Bone marrow (tissue), 2 donors: Measurements from ENCODE around the gene TIMP1.

ENCODE experiments used
- DNase-seq, 2 donors: peaks; one replicate each; lab custom pipeline; 2025; lab: John Stamatoyannopoulos, UW

TIMP1 gene

GRCh38 chrX:47581731-47582647 is at the start of gene TIMP1:
TIMP1 (plus strand) TSS chrX:47582436; CDS start chrX:47583416, 980 bp downstream.
- DNase-seq: peak; percentile 45 to 86

DNA sequence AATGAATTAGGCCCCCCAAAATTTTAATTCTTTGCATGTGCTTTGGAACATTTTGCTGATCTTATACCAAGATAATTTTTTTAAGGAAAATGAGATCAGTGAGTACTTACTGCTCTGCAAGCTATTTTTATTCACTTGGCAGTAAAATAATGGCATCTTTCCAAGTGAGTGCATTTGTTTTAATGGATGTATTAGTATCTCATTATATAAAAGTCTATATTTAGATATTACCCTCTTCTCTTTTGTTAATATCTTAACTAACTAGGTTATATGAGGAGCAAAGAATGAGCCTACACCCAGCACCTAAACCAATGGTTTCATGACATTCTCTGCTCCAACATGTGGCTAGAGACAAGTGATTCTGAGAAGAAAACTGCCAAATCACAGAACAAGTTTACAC is 42.4 kb upstream of the TIMP1 start:
- DNase-seq: no peak

DNA sequence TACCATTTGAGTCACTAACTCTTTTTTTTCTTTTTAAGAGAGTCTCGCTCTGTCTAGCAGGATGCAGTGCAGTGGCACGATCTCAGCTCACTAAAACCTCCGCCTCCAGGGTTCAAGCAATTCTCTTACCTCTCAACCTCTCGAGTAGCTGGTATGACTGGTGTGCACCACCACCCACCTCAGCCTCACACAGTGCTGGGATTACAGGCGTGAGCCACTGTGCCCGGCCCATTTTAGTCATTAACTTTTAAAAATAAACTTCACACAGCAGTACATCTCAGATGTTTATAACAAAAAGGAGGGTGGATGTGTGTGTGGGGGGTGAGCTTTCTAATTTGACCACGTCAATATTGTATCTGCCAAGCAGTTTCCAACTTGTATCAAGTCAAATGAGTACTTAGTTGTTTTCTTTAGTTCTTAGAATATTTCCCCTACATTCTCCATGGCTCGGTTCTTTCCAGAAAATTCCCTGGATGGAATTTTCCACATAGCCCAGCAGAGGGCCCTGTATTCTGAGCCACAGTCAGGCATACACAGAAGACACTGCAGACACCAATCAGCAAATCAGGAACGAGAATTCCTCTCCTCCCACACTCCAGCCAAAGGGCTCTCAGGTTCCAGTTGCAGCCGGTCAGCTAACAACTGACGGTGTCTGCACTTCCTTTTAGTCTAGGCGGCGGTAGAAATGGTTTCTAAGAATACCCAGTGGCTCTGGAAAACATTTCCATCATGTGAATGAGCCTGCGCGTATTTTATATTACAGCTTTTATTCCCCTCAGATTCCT is 41.3 kb upstream of the TIMP1 start:
- DNase-seq: peak in 1 of 2 donors; percentile 50

DNA sequence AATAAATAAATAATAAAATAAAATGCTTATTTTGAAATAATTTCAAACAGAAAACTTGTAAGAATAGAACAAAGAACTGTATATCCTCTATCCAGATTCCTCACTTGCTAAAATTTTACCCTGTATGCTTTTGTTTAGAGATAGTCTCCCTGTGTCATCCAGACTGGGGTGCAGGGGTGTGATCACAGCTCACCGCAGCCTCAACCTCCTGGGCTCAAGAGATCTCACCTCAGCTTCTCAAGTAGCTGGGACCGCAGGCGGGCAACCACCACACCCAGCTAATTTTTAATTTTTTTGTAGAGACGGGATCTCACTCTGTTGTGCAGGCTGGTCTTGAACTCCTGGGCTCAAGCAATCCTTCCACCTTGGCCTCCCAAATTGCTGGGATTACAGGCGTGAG is 38.7 kb upstream of the TIMP1 start:
- no peak for DNase-seq

GRCh38 chrX:47556045-47556623 is 26.1 kb upstream of the TIMP1 start:
- peak; percentile 17 to 82 for DNase-seq

DNA sequence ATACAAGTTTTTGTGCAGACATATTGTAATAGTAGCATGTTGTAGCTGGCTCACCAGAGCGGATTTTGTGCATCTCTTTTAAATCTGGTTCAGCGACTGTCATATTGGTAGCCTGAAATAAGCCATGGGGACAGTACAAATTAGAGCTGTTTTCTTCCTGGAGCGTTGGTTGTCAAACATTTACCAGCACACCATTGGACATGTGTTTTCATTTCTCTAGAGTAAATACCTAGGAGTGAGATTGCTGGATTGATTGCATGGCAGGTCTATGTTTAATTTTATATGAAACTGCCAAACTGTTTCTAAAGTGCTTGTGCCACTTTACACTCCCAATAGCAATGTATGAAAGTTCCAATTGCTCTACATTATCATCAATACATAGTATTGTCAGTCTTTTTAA is 23.8 kb upstream of the TIMP1 start:
- no peak for DNase-seq

DNA sequence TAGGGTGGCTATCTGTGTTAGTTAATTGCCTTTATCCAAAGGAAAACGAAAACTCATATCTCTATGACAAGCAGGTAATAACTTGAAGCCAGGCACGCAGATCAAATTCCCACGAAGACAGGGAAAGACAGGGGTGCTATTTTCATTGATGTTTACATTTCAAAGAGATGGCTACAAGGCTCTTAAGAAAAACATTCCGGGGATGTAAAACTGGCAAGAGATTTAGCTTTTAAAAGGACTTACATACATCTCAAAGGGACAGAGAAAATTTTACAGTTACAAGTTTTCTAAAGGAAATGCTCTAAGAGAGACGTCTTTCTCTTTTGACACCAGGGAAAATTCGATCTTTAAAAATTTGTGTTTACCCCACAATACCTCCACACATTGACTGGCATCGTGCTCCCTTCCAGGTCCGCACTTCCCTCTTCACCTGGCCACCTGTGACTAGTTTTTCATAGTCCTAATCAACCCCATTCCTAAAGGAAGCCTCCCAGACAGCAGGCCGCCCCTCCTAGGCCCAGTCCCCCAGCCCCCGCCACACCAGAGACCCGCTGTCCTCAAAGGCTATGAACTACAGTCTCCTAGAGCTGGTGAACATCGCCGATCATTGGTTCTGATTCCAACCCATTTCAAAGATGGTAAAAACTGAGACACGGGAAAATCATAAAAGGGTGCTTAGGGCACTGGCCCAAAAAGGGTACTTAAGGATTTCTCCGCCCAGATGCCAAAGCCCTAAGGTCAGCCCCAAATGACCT is 21.9 kb upstream of the TIMP1 start:
- no peak for DNase-seq

GRCh38 chrX:47560934-47561658 is 21.1 kb upstream of the TIMP1 start, which contains the start of gene ARAF:
ARAF (plus strand) TSS chrX:47561205; CDS start chrX:47562968, 1,763 bp downstream.
- DNase-seq: peak; percentile 85 to 93

- DNase-seq: no peak
These were observed 20.5 kb upstream of the TIMP1 start for GRCh38 chrX:47561659-47562151.

GRCh38 chrX:47562615-47563243 is 19.5 kb upstream of the TIMP1 start:
- DNase-seq: peak; percentile 5 to 40

- no peak for DNase-seq
These were observed 18.4 kb upstream of the TIMP1 start for GRCh38 chrX:47563801-47564315.

DNA sequence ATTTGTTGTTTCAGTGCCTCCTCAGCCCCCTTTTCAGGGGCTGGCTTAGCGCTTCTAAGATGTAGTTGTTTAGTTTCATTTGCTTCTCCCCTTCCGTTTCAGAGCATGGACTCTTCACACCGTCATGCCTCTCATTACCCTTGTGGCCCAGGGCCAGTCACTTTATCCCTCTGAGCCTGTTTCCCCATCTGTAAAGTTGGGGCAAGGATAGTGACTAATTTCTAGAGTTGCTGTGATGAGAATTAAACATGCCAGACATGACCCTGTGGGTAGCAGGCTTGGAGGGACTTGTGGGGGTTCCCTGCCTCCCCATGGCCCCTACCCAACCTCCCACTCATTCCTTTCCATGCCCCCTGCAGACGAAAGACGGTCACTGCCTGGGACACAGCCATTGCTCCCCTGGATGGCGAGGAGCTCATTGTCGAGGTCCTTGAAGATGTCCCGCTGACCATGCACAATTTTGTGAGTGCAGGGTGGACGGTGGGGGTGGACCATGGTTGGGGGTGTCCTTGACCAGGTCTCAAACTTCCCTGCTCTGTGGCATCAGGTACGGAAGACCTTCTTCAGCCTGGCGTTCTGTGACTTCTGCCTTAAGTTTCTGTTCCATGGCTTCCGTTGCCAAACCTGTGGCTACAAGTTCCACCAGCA is 17.7 kb upstream of the TIMP1 start:
- no peak for DNase-seq

- no peak for DNase-seq
These were observed 15.4 kb upstream of the TIMP1 start for GRCh38 chrX:47566841-47567240.

DNA sequence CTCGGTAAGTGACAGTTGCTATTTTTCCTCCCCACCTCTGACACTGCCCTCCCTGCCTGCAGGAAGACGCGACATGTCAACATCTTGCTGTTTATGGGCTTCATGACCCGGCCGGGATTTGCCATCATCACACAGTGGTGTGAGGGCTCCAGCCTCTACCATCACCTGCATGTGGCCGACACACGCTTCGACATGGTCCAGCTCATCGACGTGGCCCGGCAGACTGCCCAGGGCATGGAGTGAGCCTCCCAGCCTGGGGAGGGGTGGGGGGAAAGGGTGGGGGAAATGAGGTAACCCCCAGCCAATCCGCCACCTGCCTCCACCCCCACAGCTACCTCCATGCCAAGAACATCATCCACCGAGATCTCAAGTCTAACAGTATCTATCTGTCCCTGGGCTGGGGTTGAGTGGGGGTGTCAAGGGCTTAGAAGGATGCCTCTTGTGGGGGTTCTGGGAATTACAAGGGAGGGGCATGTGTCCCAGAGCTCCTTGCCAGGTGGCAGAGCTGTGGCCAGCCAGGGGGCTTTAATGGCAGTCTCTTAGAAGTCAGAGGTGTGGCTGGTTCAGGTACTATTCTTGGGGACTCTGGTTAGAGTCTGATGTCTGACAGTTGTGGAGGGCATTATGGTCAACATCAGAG is 13.5 kb upstream of the TIMP1 start:
- DNase-seq: peak in 1 of 2 donors; percentile 0

- no peak for DNase-seq
These were observed 11.4 kb upstream of the TIMP1 start for GRCh38 chrX:47570794-47571193.

GRCh38 chrX:47571215-47571614 is 11.0 kb upstream of the TIMP1 start:
- no peak for DNase-seq

- no peak for DNase-seq
These were observed 10.3 kb upstream of the TIMP1 start for GRCh38 chrX:47571896-47572295.

DNA sequence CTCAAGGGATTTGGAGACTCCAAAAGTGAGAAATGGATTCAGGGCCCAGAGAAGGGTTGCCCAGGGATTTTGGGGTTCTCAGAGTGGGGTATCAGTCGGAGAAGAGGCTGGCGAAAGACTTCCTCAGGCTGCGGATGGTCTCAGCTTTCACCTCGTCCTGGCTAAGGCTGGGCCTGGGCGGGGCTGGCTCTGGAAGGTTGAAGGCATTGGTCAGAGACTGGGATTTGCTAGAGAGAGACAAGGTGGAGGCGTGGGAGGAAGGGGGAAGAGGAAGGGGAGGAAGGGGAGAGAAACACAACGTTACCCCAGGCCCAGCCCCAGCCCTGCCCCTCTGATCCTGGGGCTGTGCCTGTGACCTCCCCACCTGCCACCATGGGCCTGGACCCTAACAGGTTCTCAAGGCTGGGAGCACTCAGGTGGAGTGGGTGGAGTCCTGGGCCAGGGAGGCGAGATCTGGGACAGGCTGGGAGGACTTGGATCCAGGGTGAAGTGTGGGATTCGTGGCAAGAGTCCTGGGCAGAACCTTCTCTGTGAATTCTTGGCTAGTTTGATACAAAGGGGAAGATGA is 9.4 kb upstream of the TIMP1 start:
- no peak for DNase-seq
